Epidermal melanocyte (primary cell): Measurements from ENCODE around the gene ARHGAP19.
"Not testable (repeated sequence)": the region's sequence is repeated elsewhere in the genome, so short reads cannot be mapped to it uniquely, and the experiment has no call there.

ENCODE experiments used
- DNase-seq: peaks from one replicate; pipeline ENCODE4 v3.0.0; 2011; ENCODE audit warnings: low spot score; ENCODE audit not compliant: insufficient read length

The ARHGAP19 gene

DNA sequence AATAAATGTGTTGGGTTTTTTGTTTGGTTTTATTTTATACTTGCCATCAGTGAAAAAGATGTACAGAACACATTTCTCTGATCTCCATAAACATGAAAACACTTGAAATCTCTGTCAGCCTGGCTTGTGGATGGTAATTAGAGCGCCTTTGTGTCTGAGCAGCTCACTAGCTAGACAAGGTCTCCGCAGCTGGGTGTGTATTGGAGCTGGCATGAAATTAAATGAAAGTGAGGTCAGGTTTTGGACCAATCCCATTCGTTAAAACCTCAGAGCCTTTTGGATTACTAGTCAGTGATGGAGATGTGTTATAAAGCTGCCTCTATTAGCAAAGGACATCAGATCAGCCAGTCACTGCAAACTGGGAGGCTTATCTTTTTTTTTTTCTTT lies 29.4 kb upstream of the ARHGAP19 start:
- DNase-seq, result no peak

GRCh38 chr10:97321032-97321803 lies 28.8 kb upstream of the ARHGAP19 start:
- DNase-seq, result no peak

GRCh38 chr10:97320480-97321031 lies 28.1 kb upstream of the ARHGAP19 start:
- DNase-seq, result no peak

DNA sequence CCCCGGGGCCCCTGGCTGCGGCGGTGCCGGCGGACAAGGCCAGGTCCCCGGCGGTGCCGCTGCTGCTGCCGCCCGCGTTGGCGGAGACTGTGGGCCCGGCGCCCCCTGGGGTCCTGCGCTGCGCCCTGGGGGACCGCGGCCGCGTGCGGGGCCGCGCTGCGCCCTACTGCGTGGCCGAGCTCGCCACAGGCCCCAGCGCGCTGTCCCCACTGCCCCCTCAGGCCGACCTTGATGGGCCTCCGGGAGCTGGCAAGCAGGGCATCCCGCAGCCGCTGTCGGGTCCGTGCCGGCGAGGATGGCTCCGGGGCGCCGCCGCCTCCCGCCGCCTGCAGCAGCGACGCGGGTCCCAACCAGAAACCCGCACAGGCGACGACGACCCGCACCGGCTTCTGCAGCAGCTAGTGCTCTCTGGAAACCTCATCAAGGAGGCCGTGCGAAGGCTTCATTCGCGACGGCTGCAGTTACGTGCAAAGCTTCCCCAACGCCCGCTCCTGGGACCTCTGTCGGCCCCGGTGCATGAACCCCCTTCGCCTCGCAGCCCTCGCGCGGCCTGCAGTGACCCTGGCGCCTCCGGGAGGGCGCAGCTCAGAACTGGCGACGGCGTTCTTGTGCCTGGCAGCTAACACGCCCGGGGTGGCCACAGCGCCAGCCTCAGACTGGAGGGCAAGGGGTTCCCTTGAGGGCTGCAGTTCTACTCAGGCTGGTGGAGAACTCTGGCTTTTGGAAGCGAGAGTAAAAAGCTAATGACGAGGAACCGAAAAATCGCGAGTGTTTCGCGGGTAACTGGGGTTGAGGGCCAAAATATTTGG lies 27.4 kb upstream of the ARHGAP19 start:
- no peak for DNase-seq

DNA sequence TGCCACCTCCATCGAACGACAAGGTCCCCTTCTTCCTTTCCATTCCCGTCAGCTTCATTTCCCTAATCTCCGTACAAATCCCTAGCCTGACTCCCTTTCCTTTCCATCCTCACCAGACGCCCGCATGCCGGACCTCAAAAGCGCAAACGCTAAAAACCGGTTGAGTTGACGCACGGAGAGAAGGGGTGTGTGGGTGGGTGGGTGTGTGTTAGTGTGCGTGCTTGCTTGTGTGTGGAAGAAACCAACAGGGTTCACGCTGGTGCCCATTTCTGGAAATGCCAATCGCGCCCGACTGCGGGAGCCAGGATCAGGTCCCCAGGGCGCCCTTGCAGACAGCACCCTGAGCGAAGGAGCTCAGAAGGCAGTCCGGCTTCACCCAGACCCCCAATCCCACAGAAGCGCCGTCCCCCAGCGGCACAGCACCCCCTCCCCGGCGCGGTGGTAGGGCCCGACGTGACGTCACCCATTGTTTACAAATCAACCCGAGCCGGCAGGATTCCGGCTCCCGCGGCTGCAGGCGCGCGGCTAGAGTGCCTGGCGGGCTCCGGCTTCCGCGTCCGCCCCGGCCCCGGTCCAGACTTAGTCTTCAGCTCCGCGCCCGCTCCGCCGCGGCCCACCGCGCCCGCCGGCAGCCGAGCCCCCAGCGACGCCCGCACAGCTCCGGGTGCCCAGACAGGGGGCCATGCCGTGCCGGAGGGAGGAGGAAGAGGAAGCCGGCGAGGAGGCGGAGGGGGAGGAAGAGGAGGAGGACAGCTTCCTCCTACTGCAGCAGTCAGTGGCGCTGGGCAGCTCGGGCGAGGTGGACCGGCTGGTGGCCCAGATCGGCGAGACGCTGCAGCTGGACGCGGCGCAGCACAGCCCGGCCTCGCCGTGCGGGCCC lies 26.6 kb upstream of the ARHGAP19 start, which contains the start of gene FRAT1:
Gene FRAT1 (plus strand): TSS at position 500 of the 880 bp plus-strand sequence. CDS start 183 bp downstream, at position 683.
- DNase-seq, result peak; percentile 72

GRCh38 chr10:97314671-97315070 lies 22.2 kb upstream of the ARHGAP19 start:
- DNase-seq, result no peak

DNA sequence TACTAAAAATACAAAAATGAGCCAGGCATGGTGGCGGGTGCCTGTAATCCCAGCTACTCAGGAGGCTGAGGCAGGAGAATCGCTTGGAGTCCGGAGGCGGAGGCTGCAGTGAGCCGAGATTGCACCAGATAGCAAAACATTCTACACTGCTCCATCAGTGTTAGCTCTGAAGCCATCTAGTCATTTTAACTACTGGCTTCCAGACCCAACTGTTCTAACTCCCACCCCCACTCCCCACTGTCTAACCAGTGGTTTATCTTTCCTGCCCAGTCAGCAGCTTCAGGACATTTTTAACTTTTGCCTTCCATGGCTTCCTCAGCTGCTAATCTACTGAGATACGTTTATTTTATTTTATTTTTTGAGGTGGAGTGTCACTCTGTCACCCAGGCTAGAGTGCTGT lies 20.5 kb upstream of the ARHGAP19 start:
- no peak for DNase-seq

DNA sequence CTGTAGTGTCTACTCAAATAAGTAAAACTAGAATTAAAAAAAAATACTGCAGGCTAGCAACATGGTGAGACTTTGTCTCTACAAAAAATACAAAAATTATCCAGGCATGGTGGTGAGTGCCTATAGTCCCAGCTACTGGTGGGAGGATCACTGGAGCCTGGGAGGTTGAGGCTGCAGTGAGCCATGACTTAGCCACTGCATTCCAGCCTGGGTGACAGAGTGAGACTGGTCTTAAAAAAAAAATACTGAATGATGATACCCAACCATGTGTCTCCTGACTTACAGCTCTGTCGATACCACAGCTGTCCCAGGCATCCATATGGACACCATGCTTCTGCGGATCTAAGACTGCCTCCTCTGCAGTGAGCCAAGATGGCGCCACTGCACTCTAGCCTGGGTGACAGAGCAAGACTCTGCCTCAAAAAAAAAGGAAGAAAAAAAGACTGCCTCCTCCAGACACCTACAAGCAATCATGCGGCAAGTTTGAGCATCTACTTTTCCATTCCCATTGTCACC lies 18.7 kb upstream of the ARHGAP19 start:
- no peak for DNase-seq

GRCh38 chr10:97307866-97308780 lies 15.7 kb upstream of the ARHGAP19 start:
- DNase-seq, result no peak

DNA sequence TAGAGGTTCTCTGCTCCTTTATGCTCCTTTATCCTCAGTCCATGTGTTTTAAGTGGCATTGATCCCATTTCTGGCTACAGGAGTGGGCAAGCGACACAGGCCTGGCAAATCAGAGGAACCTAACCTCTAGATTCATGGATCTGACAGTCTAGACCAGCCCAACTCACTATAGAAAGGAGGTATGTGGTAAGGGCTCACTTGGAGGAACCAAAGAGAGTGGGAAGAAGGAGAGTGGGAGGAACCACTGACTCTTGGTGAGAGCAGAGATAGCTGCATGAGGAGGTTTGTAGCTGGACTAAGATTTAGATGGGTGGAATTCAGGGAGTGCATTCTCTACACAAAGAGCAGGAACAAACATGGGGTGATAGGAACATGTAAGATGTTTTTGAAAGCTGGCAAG lies 15.0 kb upstream of the ARHGAP19 start:
- DNase-seq, result no peak

GRCh38 chr10:97302088-97302791 lies 9.8 kb upstream of the ARHGAP19 start:
- DNase-seq, result no peak

DNA sequence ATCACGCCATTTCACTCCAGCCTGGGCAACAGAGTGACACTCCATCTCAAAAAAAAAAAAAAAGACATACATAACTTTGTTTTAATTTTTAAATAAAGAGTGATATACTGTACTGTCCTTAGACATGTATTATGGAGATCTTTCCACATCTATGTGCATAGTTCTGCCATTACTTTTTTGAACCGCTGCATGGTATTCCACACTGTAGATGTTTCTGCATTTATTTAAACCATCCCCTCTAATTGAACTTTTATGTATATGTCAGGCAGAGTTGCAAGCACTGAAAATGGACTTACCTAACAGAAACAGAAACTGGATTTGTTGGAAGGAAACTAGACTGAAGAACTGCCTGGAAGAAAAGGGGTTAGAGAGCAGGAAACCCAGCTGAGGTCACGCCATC lies 8.5 kb upstream of the ARHGAP19 start:
- DNase-seq, result no peak

- DNase-seq, result no peak
Measured at GRCh38 chr10:97298223-97298571, 5.8 kb upstream of the ARHGAP19 start.

GRCh38 chr10:97297556-97298222 lies 5.3 kb upstream of the ARHGAP19 start:
- DNase-seq, result no peak

DNA sequence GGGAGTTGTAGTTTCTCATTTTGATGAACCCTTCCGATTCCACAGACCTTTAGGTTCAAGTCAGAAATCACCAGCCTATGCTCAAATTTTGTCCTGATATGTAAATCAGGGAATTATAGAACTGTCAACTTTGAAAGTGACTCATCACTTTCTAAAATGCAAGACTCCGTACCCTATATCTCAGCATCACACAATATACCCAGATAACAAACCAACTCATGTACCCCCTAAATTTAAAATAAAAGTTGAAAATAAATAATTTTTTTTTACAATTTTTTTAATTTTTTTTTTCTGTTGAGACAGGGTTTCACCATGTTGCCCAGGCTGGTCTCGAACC lies 393 bp upstream of the ARHGAP19 start:
- no peak for DNase-seq

DNA sequence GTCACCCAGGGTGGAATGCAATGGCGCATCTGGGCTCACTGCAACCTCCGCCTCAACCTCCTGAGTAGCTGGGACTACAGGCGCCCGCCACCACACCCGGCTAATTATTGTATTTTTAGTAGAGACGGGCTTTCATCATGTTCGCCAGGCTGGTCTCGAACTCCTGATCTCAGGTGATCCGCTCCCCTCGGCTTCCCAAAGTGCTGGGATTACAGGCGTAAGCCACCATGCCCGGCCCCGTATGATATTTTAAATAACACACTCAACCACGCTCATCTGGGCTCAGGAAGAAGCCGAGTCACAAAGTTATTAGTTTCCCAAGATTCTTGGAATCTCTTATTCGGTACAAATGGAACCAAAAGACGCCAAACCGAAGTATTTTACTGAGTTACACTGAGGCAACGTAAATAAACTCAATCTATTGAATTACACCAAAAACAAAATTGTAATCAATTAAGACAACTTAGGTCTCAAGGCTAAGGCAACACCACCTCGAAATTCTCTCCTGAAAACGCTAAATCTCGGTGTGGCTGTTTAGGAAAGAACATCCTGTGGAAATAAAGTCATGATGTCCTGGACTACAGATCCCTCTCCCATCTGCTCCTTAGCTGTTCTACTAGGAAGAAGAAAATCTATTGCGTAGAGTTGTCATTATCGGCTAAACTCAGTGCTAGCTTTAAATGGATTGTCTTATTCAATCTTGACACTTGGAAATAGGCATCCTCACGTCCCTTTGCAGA lies 910 bp downstream of the ARHGAP19 start:
- no peak for DNase-seq

GRCh38 chr10:97290576-97291356 lies 1.7 kb downstream of the ARHGAP19 start:
- DNase-seq, result not testable (repeated sequence)

- DNase-seq, result not testable (repeated sequence)
Measured at GRCh38 chr10:97290076-97290475, 2.4 kb downstream of the ARHGAP19 start.
